SH-SY5Y (cell line): Measurements from ENCODE around the gene TMX1.

ENCODE experiments used
- GATA2 ChIP-seq: IDR thresholded peaks from 2 replicates; pipeline ENCODE4 v1.6.1; 2011; ENCODE audit warnings: mild to moderate bottlenecking, low read depth, low read length
- GATA3 ChIP-seq: IDR thresholded peaks from 2 replicates; pipeline ENCODE4 v1.6.1; 2011; ENCODE audit warnings: low read depth, mild to moderate bottlenecking, low read length, moderate library complexity

GRCh38 chr14:51290132-51290531 is 50.1 kb downstream of the TMX1 start:
- TF ChIP-seq GATA2 (no peak), GATA3 (no peak)
